K562 (cell line): ENCODE results near the gene CENPT. TPM values are rescaled to one million over a fixed set of nuclear protein-coding genes. Genes with fewer than 3 reads are reported as not detected.
A peak's percentile ranks its signal among the peaks of the same experiment; 100 is the strongest.

Experiments used
- CBFB ChIP-seq: sonication (generic); formaldehyde crosslinking; IDR thresholded peaks from 2 replicates; pipeline ENCODE4 v1.4.0; 2020; ENCODE audit warnings: mild to moderate bottlenecking, missing genetic modification reagents
- E2F3 ChIP-seq: fragments of 250-450 bp; sonication (Bioruptor Pico); IDR thresholded peaks from 2 replicates; pipeline ENCODE4 v1.4.0; 2020; ENCODE audit warnings: mild to moderate bottlenecking
- FOXP1 ChIP-seq: sonication (generic); formaldehyde crosslinking; IDR thresholded peaks from 2 replicates; pipeline ENCODE4 v1.8.0; 2022; ENCODE audit warnings: mild to moderate bottlenecking, missing genetic modification reagents
- HMGXB4 ChIP-seq: sonication (generic); formaldehyde crosslinking; IDR thresholded peaks from 2 replicates; pipeline ENCODE4 v1.8.1; 2023; ENCODE audit warnings: mild to moderate bottlenecking, missing genetic modification reagents
- KAT8 ChIP-seq: fragments of 450-650 bp; IDR thresholded peaks from 2 replicates; pipeline ENCODE4 v1.6.1; 2016; ENCODE audit warnings: low read depth, mild to moderate bottlenecking
- MYBL2 ChIP-seq, 2 experiments: fragments of 450-650 bp in 1 of 2; sonication (generic) in 1 of 2; formaldehyde crosslinking in 1 of 2; IDR thresholded peaks; 2 replicates each; pipeline versions ENCODE4 v1.6.1 to v1.8.1; 2017 to 2022; ENCODE audit warnings: borderline replicate concordance in 1 of 2, inconsistent platforms in 1 of 2, low read depth in 1 of 2, mild to moderate bottlenecking in 1 of 2, missing genetic modification reagents in 1 of 2, moderate library complexity in 1 of 2
- NFIX ChIP-seq: fragments of 250-450 bp; sonication (Bioruptor Pico); IDR thresholded peaks from 2 replicates; pipeline ENCODE4 v1.4.0; 2020; ENCODE audit warnings: low read depth, mild to moderate bottlenecking, moderate library complexity
- NRF1 ChIP-seq, 2 experiments: fragments of 450-650 bp; IDR thresholded peaks in 1 of 2; conservative IDR thresholded peaks in 1 of 2; 2 replicates each; pipeline ENCODE4 v1.6.1; 2014; ENCODE audit warnings: mild to moderate bottlenecking in 2 of 2
- POLR2G ChIP-seq: fragments of 200-400 bp; formaldehyde crosslinking; IDR thresholded peaks from 2 replicates; pipeline ENCODE4 v1.6.1; 2017; ENCODE audit warnings: low read depth, mild to moderate bottlenecking, antibody characterized with exemption, low read length, moderate library complexity
- POLR3A ChIP-seq: IDR thresholded peaks from 2 replicates; pipeline ENCODE4 v1.6.1; 2011; ENCODE audit warnings: borderline replicate concordance, mild to moderate bottlenecking, moderate library complexity; ENCODE audit not compliant: insufficient read length, insufficient read depth; ENCODE audit errors: extremely low read depth
- PPARD ChIP-seq: fragments of 250-450 bp; sonication (Bioruptor Pico); IDR thresholded peaks from 2 replicates; pipeline ENCODE4 v1.8.0; 2022; ENCODE audit warnings: inconsistent platforms, mild to moderate bottlenecking, moderate library complexity
- PURB ChIP-seq: sonication (generic); formaldehyde crosslinking; IDR thresholded peaks from 2 replicates; pipeline ENCODE4 v1.9.0; 2021; ENCODE audit warnings: low read depth, mild to moderate bottlenecking, missing genetic modification reagents
- RAD21 ChIP-seq, 2 experiments: fragments of 250-450 bp in 1 of 2; fragments of 450-650 bp in 1 of 2; sonication (Bioruptor Pico) in 1 of 2; formaldehyde crosslinking in 1 of 2; IDR thresholded peaks in 1 of 2; conservative IDR thresholded peaks in 1 of 2; 2 replicates each; pipeline versions ENCODE4 v1.4.0 to v1.8.0; 2020 to 2022; ENCODE audit warnings: mild to moderate bottlenecking in 2 of 2, moderate library complexity in 1 of 2
- RBM14 ChIP-seq: fragments of 200-400 bp; formaldehyde crosslinking; IDR thresholded peaks from 2 replicates; pipeline ENCODE4 v1.6.1; 2018; ENCODE audit warnings: low read depth, mild to moderate bottlenecking, low read length, moderate library complexity, borderline replicate concordance; ENCODE audit not compliant: insufficient read depth
- RFX1 ChIP-seq: fragments of 450-650 bp; IDR thresholded peaks from 2 replicates; pipeline ENCODE4 v1.6.1; 2016; ENCODE audit warnings: mild to moderate bottlenecking, moderate library complexity
- UBTF ChIP-seq, 2 experiments: IDR thresholded peaks; 2 replicates each; pipeline ENCODE4 v1.6.1; 2012; ENCODE audit warnings: improper control_type of control experiment in 2 of 2, low read depth in 2 of 2, low read length in 2 of 2, borderline replicate concordance in 1 of 2
- ZBED1 ChIP-seq: IDR thresholded peaks from 2 replicates; pipeline ENCODE4 v1.6.1; 2014
- ZBTB34 ChIP-seq: fragments of 250-450 bp; sonication (Bioruptor Pico); IDR thresholded peaks from 2 replicates; pipeline ENCODE4 v1.8.0; 2021; ENCODE audit warnings: mild to moderate bottlenecking, moderate library complexity
- ZEB2 ChIP-seq: fragments of 450-650 bp; IDR thresholded peaks from 2 replicates; pipeline ENCODE4 v1.6.1; 2016
- ZFP36 ChIP-seq: fragments of 150-350 bp; IDR thresholded peaks from 2 replicates; pipeline ENCODE4 v1.6.1; 2018; ENCODE audit warnings: low read length, low read depth; ENCODE audit not compliant: partially characterized antibody
- ZNF239 ChIP-seq: fragments of 250-450 bp; sonication (Bioruptor Pico); IDR thresholded peaks from 2 replicates; pipeline ENCODE4 v1.4.0; 2020; ENCODE audit warnings: mild to moderate bottlenecking
- ZNF384 ChIP-seq: IDR thresholded peaks from 2 replicates; pipeline ENCODE4 v1.6.1; 2012; ENCODE audit warnings: low read depth, low read length, improper control_type of control experiment
- polyA plus RNA-seq, 8 experiments: library from polyadenylated mRNA; depleted of rRNA in 4 of 8; stranded (reverse) in 5 of 8; unstranded in 3 of 8; fragments of >200 nt; fragmentation: Nextera tagmentation in 2 of 8; fragmentation: Illumina TruSeq in 1 of 8; extraction: Ambion mirVana in 2 of 8; extraction: Trizol in 1 of 8; gene quantifications; 2 replicates each; pipeline versions ENCODE4 v1.2.1 to v1.2.3, GENCODE V29; 2011 to 2014; ENCODE audit warnings: inconsistent platforms in 1 of 8, missing spikeins in 1 of 8
- total RNA-seq, 7 experiments: library from RNA; depleted of rRNA in 6 of 7; stranded (reverse); fragments of >200 nt in 6 of 7; fragmentation: Illumina TruSeq in 2 of 7; extraction: Trizol in 2 of 7; gene quantifications; 2 replicates each; pipeline versions ENCODE4 v1.2.1 to v1.2.3, GENCODE V29; 2011 to 2021; ENCODE audit warnings: low replicate concordance in 1 of 7

The CENPT gene
- total and polyA plus RNA-seq, 9 of the 15 experiments (the other 6 are each of a cell fraction or from before 2014, with no cell fraction given), result 3.6 to 94.2 (median 44.1) TPM

- TF ChIP-seq RAD21 (CRISPR knock-in tag; conservative IDR thresholded peaks at IDR 0.05 in 1 of 2, IDR thresholded peaks at IDR 0.05 in 1 of 2) (no peak; a peak in 1 of 4 replicates), UBTF (IDR thresholded peaks at IDR 0.05; ENCODE audit: borderline replicate concordance in 1 of 2, low read depth in 2 of 2, low read length in 2 of 2) (no peak), POLR3A (no peak), E2F3 (no peak), CBFB (no peak), ZEB2 (no peak), PPARD (CRISPR knock-in tag) (no peak), PURB (CRISPR knock-in tag) (no peak), ZNF239 (CRISPR knock-in tag) (peak; percentile 52; the same call in 1 of the 2 replicates), ZBED1 (no peak), ZBTB34 (CRISPR knock-in tag) (no peak), MYBL2 (IDR thresholded peaks at IDR 0.05; ENCODE audit: low read depth) (no peak), MYBL2 (CRISPR knock-in tag; IDR thresholded peaks at IDR 0.05; ENCODE audit: borderline replicate concordance) (no peak), NFIX (CRISPR knock-in tag) (no peak), RBM14 (no peak), RFX1 (peak; percentile 98), ZNF384 (no peak), POLR2G (peak; percentile 94), NRF1 (conservative IDR thresholded peaks at IDR 0.05 in 1 of 2, IDR thresholded peaks at IDR 0.05 in 1 of 2) (peak; percentile 72 to 77), KAT8 (no peak), ZFP36 (no peak), FOXP1 (CRISPR knock-in tag) (0 out of 2 replicates have a peak, but pooled peaks have one; percentile 15), HMGXB4 (CRISPR knock-in tag) (0 out of 2 replicates have a peak, but pooled peaks have one; percentile 21)
These were observed 40.9 kb downstream of the CENPT start, which contains the start of the genes RANBP10 and TSNAXIP1 (continued) for GRCh38 chr16:67806428-67807147.
